B cell (primary cell): ENCODE data around the gene MRAP2. TPM values are rescaled to one million over a fixed set of nuclear protein-coding genes. Genes with fewer than 3 reads are reported as not detected.
"Not testable (repeated sequence)": the region's sequence is repeated elsewhere in the genome, so short reads cannot be mapped to it uniquely, and the experiment has no call there.

Experiments used
- ATAC-seq: fragments of 200-7000 bp; cut with Tn5 transposase; one replicate; pipeline ENCODE4 v1.10.0; 2021; ENCODE audit warnings: low read depth, mild to moderate bottlenecking, moderate number of reproducible peaks, moderate library complexity
- CTCF ChIA-PET: fragments of 350-600 bp; sonication (Branson Sonifier 250); formaldehyde crosslinking; loops from one replicate; lab custom pipeline; 2021; ENCODE audit warnings: antibody characterized with exemption, inconsistent platforms; lab: Charles Lee
- POLR2A ChIA-PET: fragments of 350-600 bp; sonication (Branson Sonifier 250); formaldehyde crosslinking; loops from one replicate; lab custom pipeline; 2021; ENCODE audit warnings: antibody characterized with exemption; lab: Charles Lee
- DNase-seq: peaks from one replicate; pipeline ENCODE4 v3.0.0; 2013
- H2AFZ ChIP-seq: 2 replicates; pipeline ENCODE4 v1.6.1; 2012; ENCODE audit warnings: mild to moderate bottlenecking, low read depth, low read length; ENCODE audit not compliant: insufficient read depth, poor library complexity, severe bottlenecking
- H3K27ac ChIP-seq, 2 donors: 1 replicate in 1 of 2; 2 replicates in 1 of 2; pipeline ENCODE4 v1.5.1; 2012 to 2013; ENCODE audit warnings: low read length in 2 of 2, mild to moderate bottlenecking in 2 of 2, moderate library complexity in 1 of 2
- H3K27me3 ChIP-seq, 4 experiments: fragments of 200-600 bp in 1 of 4; sonication (generic) in 1 of 4; replicated peaks in 1 of 4; 1 replicate in 2 of 4; 2 replicates in 2 of 4; pipeline versions ENCODE4 v1.6.1 to v1.7.0; 2013 to 2016; ENCODE audit warnings: low read length in 3 of 4, mild to moderate bottlenecking in 2 of 4, mixed read lengths in 1 of 4, moderate library complexity in 1 of 4; ENCODE audit not compliant: insufficient read depth in 4 of 4, control insufficient read depth in 3 of 4; ENCODE audit errors: control extremely low read depth in 1 of 4
- H3K36me3 ChIP-seq, 2 experiments: replicated peaks in 1 of 2; 1 replicate in 1 of 2; 2 replicates in 1 of 2; pipeline versions ENCODE4 v1.6.1 to v1.7.1; 2013; ENCODE audit warnings: low read length in 1 of 2; ENCODE audit not compliant: insufficient read depth in 2 of 2, control insufficient read depth in 1 of 2; ENCODE audit errors: control extremely low read depth in 1 of 2, extremely low read depth in 1 of 2
- H3K4me1 ChIP-seq, 2 donors: fragments of 200-600 bp in 1 of 2; sonication (generic) in 1 of 2; 1 replicate in 1 of 2; 2 replicates in 1 of 2; pipeline versions ENCODE4 v1.5.1 to v1.6.1; 2013 to 2017; ENCODE audit warnings: low read length in 2 of 2; ENCODE audit not compliant: control insufficient read depth in 2 of 2, insufficient read depth in 2 of 2
- H3K4me2 ChIP-seq: replicated peaks from 2 replicates; pipeline ENCODE3; 2012; ENCODE audit warnings: mild to moderate bottlenecking, low read depth, low read length; ENCODE audit not compliant: poor library complexity, severe bottlenecking
- H3K4me3 ChIP-seq, 5 experiments: fragments of 200-600 bp in 1 of 5; sonication (generic) in 1 of 5; 1 replicate in 3 of 5; 2 replicates in 2 of 5; pipeline versions ENCODE4 v1.5.1 to v1.7.0; 2011 to 2016; ENCODE audit warnings: low read length in 4 of 5, mild to moderate bottlenecking in 4 of 5, low read depth in 2 of 5, control low read depth in 1 of 5, moderate library complexity in 1 of 5; ENCODE audit not compliant: insufficient read depth in 1 of 5; ENCODE audit errors: control extremely low read depth in 1 of 5, extremely low read depth in 1 of 5
- H3K79me2 ChIP-seq: fragments of 200-600 bp; sonication (generic); one replicate; pipeline ENCODE4 v1.6.0; 2016; ENCODE audit warnings: low read length; ENCODE audit not compliant: control insufficient read depth, insufficient read depth
- H3K9ac ChIP-seq: fragments of 200-600 bp; sonication (generic); 2 replicates; pipeline ENCODE4 v1.6.1; 2017; ENCODE audit warnings: mild to moderate bottlenecking, low read length, moderate library complexity
- H3K9me3 ChIP-seq, 3 donors: one replicate each; pipeline versions ENCODE4 v1.6.1 to v1.7.1; 2013; ENCODE audit warnings: low read length in 2 of 3; ENCODE audit not compliant: control insufficient read depth in 2 of 3, insufficient read depth in 1 of 3; ENCODE audit errors: control extremely low read depth in 1 of 3
- H4K20me1 ChIP-seq: 2 replicates; pipeline ENCODE4 v1.6.0; 2012; ENCODE audit warnings: mild to moderate bottlenecking, low read length; ENCODE audit not compliant: insufficient read depth, control insufficient read depth, poor library complexity, severe bottlenecking
- H3K27ac Mint-ChIP-seq: one replicate; pipeline ENCODE4 v1.8.0; 2021; ENCODE audit warnings: mixed read lengths
- H3K27me3 Mint-ChIP-seq: one replicate; pipeline ENCODE4 v1.8.0; 2021; ENCODE audit warnings: mixed read lengths
- H3K4me1 Mint-ChIP-seq: one replicate; pipeline ENCODE4 v1.8.0; 2021; ENCODE audit warnings: mixed read lengths
- H3K4me3 Mint-ChIP-seq: one replicate; pipeline ENCODE4 v1.8.0; 2021; ENCODE audit warnings: mixed read lengths
- H3K9me3 Mint-ChIP-seq: one replicate; pipeline ENCODE4 v1.8.0; 2022; ENCODE audit warnings: mixed read lengths; ENCODE audit not compliant: insufficient read depth
- CTCF ChIP-seq: fragments of 200-600 bp; IDR thresholded peaks from one replicate; pipeline ENCODE4 v1.8.0; 2022; ENCODE audit warnings: antibody characterized with exemption, mild to moderate bottlenecking
- EZH2 ChIP-seq: IDR thresholded peaks from 2 replicates; pipeline ENCODE4 v1.6.1; 2012; ENCODE audit warnings: borderline replicate concordance, low read depth, mild to moderate bottlenecking, moderate library complexity, low read length; ENCODE audit not compliant: insufficient read depth, poor library complexity, severe bottlenecking
- WGBS: methylation state at CpG from one replicate; pipeline ENCODE4 v1.1.5; 2013; ENCODE audit warnings: missing lambda C conversion rate; ENCODE audit not compliant: insufficient coverage; 5-methylcytosine and 5-hydroxymethylcytosine counted together
- intact Hi-C: fragments of 100-400 bp; cut with micrococcal nuclease; formaldehyde crosslinking; loops from one replicate; pipeline ENCODE4 v1.10.0; 2022
- polyA plus RNA-seq: library from polyadenylated mRNA; depleted of rRNA; stranded (reverse); fragments of >200 nt; gene quantifications from 2 replicates; pipeline ENCODE4 v1.2.3, GENCODE V29; 2012
- total RNA-seq, 2 donors: library from RNA; stranded (reverse); fragments of 120-200 nt in 1 of 2; gene quantifications; 1 replicate in 1 of 2; 2 replicates in 1 of 2; pipeline versions ENCODE4 v1.2.3 to v1.2.4, GENCODE V29; 2013 to 2022

Gene MRAP2
- total and polyA plus RNA-seq, 2 donors (not counting 1 experiment from before 2014, with no cell fraction given), result not detected

GRCh38 chr6:84095156-84095555 lies 61.6 kb downstream of the MRAP2 start:
- Mint-ChIP-seq H3K4me1 (peaks cover 3% of the 10 kb centered on the region), H3K27me3 (peaks cover 10% of the 10 kb centered on the region), H3K4me3 (no peak overlapping the region), H3K27ac (no peak overlapping the region), H3K9me3 (no peaks in the 10 kb centered on the region)
- no peaks in the 10 kb centered on the region for H3K36me3 ChIP-seq
- H3K4me2 ChIP-seq, result no peak overlapping the region
- intact Hi-C loops, result no loop called here
- CTCF ChIA-PET, result no interaction called here
- H4K20me1 ChIP-seq, result no peaks in the 10 kb centered on the region
- no peak overlapping the region for H3K27ac ChIP-seq
- H3K9ac ChIP-seq, result no peak overlapping the region
- no peaks in the 10 kb centered on the region for H3K27me3 ChIP-seq
- ATAC-seq (no peak), DNase-seq (no peak)
- no peaks in the 10 kb centered on the region for H3K4me1 ChIP-seq
- no peaks in the 10 kb centered on the region for H3K9me3 ChIP-seq
- POLR2A ChIA-PET, result no interaction called here
- no peak for TF ChIP-seq EZH2
- TF ChIP-seq CTCF, result no peak
- no peak overlapping the region for H3K4me3 ChIP-seq
- H3K79me2 ChIP-seq, result no peaks in the 10 kb centered on the region
- H2AFZ ChIP-seq, result no peak overlapping the region

- no peaks in the 10 kb centered on the region for H3K9me3 Mint-ChIP-seq
- Histone ChIP-seq H3K9ac (no peak overlapping the region), H3K4me3 (no peak overlapping the region), H4K20me1 (no peaks in the 10 kb centered on the region), H3K79me2 (no peaks in the 10 kb centered on the region), H2AFZ (no peak overlapping the region), H3K4me1 (no peaks in the 10 kb centered on the region), H3K27me3 (no peaks in the 10 kb centered on the region), H3K4me2 (no peak overlapping the region), H3K9me3 (peaks cover 0 to 2% (median 1%) of the 10 kb centered on the region in 3 donors), H3K27ac (no peak overlapping the region), H3K36me3 (no peaks in the 10 kb centered on the region)
- no peak overlapping the region for H3K4me3 Mint-ChIP-seq
- ChIA-PET CTCF (no interaction called here), POLR2A (no interaction called here)
- WGBS, result 10% methylated on average over 1 of the region's 1 CpG
- TF ChIP-seq EZH2, result no peak
- TF ChIP-seq CTCF, result no peak
- no peaks in the 10 kb centered on the region for H3K4me1 Mint-ChIP-seq
- DNase-seq (no peak), ATAC-seq (no peak)
- H3K27me3 Mint-ChIP-seq, result peaks cover 27% of the 10 kb centered on the region
- intact Hi-C loops, result no loop called here
- no peak overlapping the region for H3K27ac Mint-ChIP-seq
Measured at GRCh38 chr6:84103029-84103428, 69.5 kb downstream of the MRAP2 start.

GRCh38 chr6:84105215-84105924 lies 71.8 kb downstream of the MRAP2 start:
- H3K36me3 ChIP-seq, H2AFZ ChIP-seq, H3K9me3 Mint-ChIP-seq, H3K4me3 ChIP-seq, H3K9ac ChIP-seq, H3K4me3 Mint-ChIP-seq, CTCF ChIA-PET, H3K9me3 ChIP-seq, H3K27me3 ChIP-seq, H3K4me2 ChIP-seq, H4K20me1 ChIP-seq, ATAC-seq, DNase-seq, H3K27ac Mint-ChIP-seq, POLR2A ChIA-PET, H3K27ac ChIP-seq, H3K4me1 Mint-ChIP-seq, H3K79me2 ChIP-seq, intact Hi-C loops, H3K4me1 ChIP-seq: not testable (repeated sequence)
- peaks cover 21% of the 10 kb centered on the region for H3K27me3 Mint-ChIP-seq
- 94% methylated on average over 2 of the region's 3 CpGs for WGBS
